Osteoblast (primary cell): ENCODE results near the gene CALD1. TPM values are rescaled to one million over a fixed set of nuclear protein-coding genes. Genes with fewer than 3 reads are reported as not detected.
A peak's percentile ranks its signal among the peaks of the same experiment; 100 is the strongest.

Source experiments
- DNase-seq: peaks from one replicate; pipeline ENCODE4 v3.0.0; 2011; ENCODE audit warnings: low spot score, mixed read lengths; ENCODE audit not compliant: insufficient read length; ENCODE audit errors: missing footprints
- H2AFZ ChIP-seq: 2 replicates; pipeline ENCODE4 v1.6.0; 2011; ENCODE audit warnings: mild to moderate bottlenecking, low read length
- H3K27ac ChIP-seq: 2 replicates; pipeline ENCODE4 v1.5.1; 2011; ENCODE audit warnings: mild to moderate bottlenecking, low read depth, low read length, moderate library complexity
- H3K27me3 ChIP-seq: 2 replicates; pipeline ENCODE4 v1.6.0; 2012; ENCODE audit warnings: mild to moderate bottlenecking, control low read depth, inconsistent platforms, low read length, moderate library complexity; ENCODE audit not compliant: insufficient read depth
- H3K36me3 ChIP-seq: 2 replicates; pipeline ENCODE4 v1.5.1; 2011; ENCODE audit warnings: mild to moderate bottlenecking, low read length, control low read depth, moderate library complexity; ENCODE audit not compliant: insufficient read depth
- H3K4me1 ChIP-seq: 2 replicates; pipeline ENCODE4 v1.5.1; 2011; ENCODE audit warnings: mild to moderate bottlenecking, low read length, control low read depth, moderate library complexity; ENCODE audit not compliant: insufficient read depth
- H3K4me2 ChIP-seq: 2 replicates; pipeline ENCODE4 v1.6.0; 2011; ENCODE audit warnings: mild to moderate bottlenecking, low read length; ENCODE audit not compliant: insufficient read depth
- H3K4me3 ChIP-seq: fragments of 200-600 bp; sonication (generic); 3 replicates; pipeline ENCODE4 v1.5.1; 2012; ENCODE audit warnings: mild to moderate bottlenecking, low read length, inconsistent platforms; ENCODE audit not compliant: insufficient read depth
- H3K79me2 ChIP-seq: 2 replicates; pipeline ENCODE4 v1.6.0; 2012; ENCODE audit warnings: mild to moderate bottlenecking, low read length, control low read depth, inconsistent platforms; ENCODE audit not compliant: insufficient read depth
- H3K9me3 ChIP-seq: 2 replicates; pipeline ENCODE4 v1.5.1; 2011; ENCODE audit warnings: low read depth, low read length, control low read depth
- H4K20me1 ChIP-seq: 2 replicates; pipeline ENCODE4 v1.6.0; 2012; ENCODE audit warnings: mild to moderate bottlenecking, low read length, control low read depth; ENCODE audit not compliant: insufficient read depth
- total RNA-seq: library from RNA; depleted of rRNA; stranded (reverse); fragments of >200 nt; gene quantifications from 2 replicates; pipeline ENCODE4 v1.2.3, GENCODE V29; 2012
- TF ChIP-seq, protein P1 (sequence below): IDR thresholded peaks from 2 replicates; pipeline ENCODE4 v1.5.1; 2011; ENCODE audit warnings: mild to moderate bottlenecking, low read depth, low read length, moderate library complexity; ENCODE audit errors: extremely low read depth

Gene CALD1
- total RNA-seq, 1 donor, result 1,123 TPM

DNA sequence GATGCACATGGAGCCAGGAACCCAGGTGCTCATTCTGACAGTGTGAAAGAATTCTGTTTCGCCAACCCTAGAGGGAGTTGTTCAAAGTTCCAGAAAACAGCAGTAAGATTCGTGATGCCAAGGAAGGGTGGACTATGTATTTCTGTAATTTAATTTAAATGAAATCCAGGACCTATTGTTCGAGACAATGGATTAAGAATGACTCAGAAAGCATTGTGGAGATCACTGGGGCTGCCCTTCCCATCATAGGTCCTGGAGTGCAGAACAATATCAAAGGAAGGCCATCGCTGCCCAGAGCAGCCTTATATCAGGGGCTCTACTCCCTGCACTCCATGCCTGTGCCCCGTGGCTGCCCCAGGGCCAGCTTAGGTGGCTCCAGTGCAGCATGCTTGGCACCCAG is 32.1 kb upstream of the CALD1 start:
- TF ChIP-seq, protein P1, sequence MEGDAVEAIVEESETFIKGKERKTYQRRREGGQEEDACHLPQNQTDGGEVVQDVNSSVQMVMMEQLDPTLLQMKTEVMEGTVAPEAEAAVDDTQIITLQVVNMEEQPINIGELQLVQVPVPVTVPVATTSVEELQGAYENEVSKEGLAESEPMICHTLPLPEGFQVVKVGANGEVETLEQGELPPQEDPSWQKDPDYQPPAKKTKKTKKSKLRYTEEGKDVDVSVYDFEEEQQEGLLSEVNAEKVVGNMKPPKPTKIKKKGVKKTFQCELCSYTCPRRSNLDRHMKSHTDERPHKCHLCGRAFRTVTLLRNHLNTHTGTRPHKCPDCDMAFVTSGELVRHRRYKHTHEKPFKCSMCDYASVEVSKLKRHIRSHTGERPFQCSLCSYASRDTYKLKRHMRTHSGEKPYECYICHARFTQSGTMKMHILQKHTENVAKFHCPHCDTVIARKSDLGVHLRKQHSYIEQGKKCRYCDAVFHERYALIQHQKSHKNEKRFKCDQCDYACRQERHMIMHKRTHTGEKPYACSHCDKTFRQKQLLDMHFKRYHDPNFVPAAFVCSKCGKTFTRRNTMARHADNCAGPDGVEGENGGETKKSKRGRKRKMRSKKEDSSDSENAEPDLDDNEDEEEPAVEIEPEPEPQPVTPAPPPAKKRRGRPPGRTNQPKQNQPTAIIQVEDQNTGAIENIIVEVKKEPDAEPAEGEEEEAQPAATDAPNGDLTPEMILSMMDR, result no peak
- H3K36me3 ChIP-seq, result no peaks in the 10 kb centered on the region
- peaks cover 24% of the 10 kb centered on the region for H3K4me1 ChIP-seq
- no peaks in the 10 kb centered on the region for H3K27me3 ChIP-seq
- no peaks in the 10 kb centered on the region for H3K9me3 ChIP-seq
- DNase-seq, result no peak
- no peak overlapping the region for H3K27ac ChIP-seq
- no peak overlapping the region for H2AFZ ChIP-seq
- H3K79me2 ChIP-seq, result no peaks in the 10 kb centered on the region
- H3K4me2 ChIP-seq, result no peak overlapping the region
- no peak overlapping the region for H3K4me3 ChIP-seq
- H4K20me1 ChIP-seq, result no peaks in the 10 kb centered on the region

DNA sequence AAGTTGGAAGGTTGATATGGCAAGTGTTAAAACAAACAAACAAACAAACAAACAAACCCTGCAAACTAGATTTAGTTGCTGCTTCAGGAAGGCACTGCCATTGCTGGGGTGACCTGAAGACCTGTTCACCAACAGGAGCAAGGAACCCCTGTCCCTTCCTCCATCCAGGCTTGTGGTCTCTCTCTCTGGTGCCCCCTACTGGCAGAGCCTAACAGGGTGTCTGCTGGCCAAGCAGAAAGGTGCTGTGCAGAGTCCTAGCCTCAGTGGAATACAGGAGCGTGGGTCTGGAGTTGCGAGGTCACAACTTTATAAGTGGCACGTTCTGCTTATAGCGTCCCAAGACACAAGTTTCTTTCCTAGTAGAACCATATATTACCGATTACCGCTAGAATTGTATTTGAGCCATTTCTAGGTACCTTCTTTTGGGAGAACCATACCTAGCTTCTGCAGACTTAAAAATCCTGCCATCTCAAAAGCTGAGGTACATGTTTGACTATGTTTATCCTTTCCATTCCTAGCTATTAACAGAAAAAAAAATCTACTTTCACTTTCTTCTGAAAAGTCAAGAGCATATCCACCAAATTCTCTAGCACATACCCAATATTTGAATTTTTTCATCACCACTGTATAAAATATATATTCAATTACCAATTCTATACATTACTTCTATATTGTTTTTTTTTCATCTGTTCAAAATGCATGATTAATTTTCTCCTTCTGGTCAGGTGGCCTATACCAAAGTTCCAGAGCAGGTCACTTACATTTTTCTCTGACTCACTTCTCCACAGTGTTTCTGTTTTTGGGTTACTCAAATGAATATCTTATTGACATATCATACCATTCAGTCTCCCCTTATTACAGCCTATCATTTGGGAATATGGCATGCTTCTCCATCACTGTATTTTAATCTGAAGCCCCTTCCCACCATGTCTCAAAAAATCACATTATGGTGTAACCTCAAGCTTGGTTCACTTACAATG is 29.1 kb upstream of the CALD1 start:
- Histone ChIP-seq H3K4me3 (no peak overlapping the region), H3K4me2 (peak overlapping the region; percentile 41)

DNA sequence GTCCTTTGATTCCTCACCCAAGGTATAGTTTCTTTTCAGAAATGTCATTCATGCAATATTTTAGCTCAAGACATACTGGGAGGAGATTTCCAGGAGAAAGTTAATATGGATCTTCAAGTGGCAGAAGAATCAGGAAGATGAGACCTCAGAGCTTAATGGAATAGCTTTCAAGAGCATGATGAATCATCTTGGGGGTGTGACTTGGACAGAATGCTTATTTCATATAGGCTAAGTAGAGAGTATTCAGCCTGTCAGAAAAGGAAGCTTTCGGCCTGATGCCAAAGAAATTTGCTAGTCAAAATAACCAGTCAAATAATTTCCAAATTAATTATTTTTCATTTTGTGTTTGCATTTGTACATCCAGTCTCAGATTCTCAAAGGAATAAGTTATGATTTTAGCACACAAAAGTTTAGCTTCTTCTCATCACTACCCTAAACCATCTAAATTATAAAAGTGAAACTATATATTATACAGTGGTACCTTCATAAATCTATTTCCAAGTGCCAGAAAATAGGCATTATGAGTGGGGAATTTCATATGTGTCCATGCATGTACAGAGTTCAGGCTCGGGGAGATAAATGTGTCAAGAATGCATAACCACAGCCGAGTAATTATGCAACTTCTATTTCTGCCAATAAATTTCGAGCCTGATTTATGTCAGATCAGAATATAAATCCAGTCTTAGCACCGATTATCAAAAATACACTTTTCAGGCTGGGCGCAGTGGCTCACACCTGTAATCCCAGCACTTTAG is 27.3 kb upstream of the CALD1 start:
- no peaks in the 10 kb centered on the region for H3K27me3 ChIP-seq
- DNase-seq, result peak; percentile 81
- H3K9me3 ChIP-seq, result no peaks in the 10 kb centered on the region
- no peak overlapping the region for H3K27ac ChIP-seq
- peaks cover 5% of the 10 kb centered on the region for H3K4me1 ChIP-seq
- TF ChIP-seq, protein P1, result no peak
- no peak overlapping the region for H3K4me3 ChIP-seq
- H3K79me2 ChIP-seq, result no peaks in the 10 kb centered on the region
- H2AFZ ChIP-seq, result no peak overlapping the region
- no peaks in the 10 kb centered on the region for H3K36me3 ChIP-seq
- peak overlapping the region; percentile 42 for H3K4me2 ChIP-seq
- no peaks in the 10 kb centered on the region for H4K20me1 ChIP-seq

More for the DNA sequence above, 29.1 kb upstream of the CALD1 start:
- Histone ChIP-seq H3K4me1 (peaks cover 5% of the 10 kb centered on the region), H3K27ac (peak overlapping the region; percentile 41), H3K27me3 (no peaks in the 10 kb centered on the region), H3K9me3 (no peaks in the 10 kb centered on the region), H3K36me3 (no peaks in the 10 kb centered on the region), H4K20me1 (no peaks in the 10 kb centered on the region), H3K79me2 (no peaks in the 10 kb centered on the region), H2AFZ (no peak overlapping the region)
- TF ChIP-seq, protein P1, result peak; percentile 85
- no peak for DNase-seq
